Mesothelial cell of epicardium (in vitro differentiated cells): ENCODE data around the gene SKIC8. TPM values are rescaled to one million over a fixed set of nuclear protein-coding genes. Genes with fewer than 3 reads are reported as not detected.

Experiments
- DNase-seq, 2 experiments: peaks; one replicate each; pipeline ENCODE4 v3.0.0; 2021; ENCODE audit warnings: low spot score in 2 of 2; ENCODE audit not compliant: unreplicated experiment in 2 of 2
- H3K27ac Mint-ChIP-seq: 2 replicates; pipeline ENCODE4 v1.8.0; 2021; ENCODE audit warnings: mixed read lengths
- H3K27me3 Mint-ChIP-seq: 2 replicates; pipeline ENCODE4 v1.8.0; 2021; ENCODE audit warnings: low read depth, mixed read lengths
- H3K36me3 Mint-ChIP-seq: 2 replicates; pipeline ENCODE4 v1.8.0; 2021; ENCODE audit warnings: mixed read lengths
- H3K4me1 Mint-ChIP-seq: 2 replicates; pipeline ENCODE4 v1.8.0; 2021; ENCODE audit warnings: mixed read lengths
- H3K4me3 Mint-ChIP-seq: 2 replicates; pipeline ENCODE4 v1.8.0; 2021; ENCODE audit warnings: mild to moderate bottlenecking, moderate library complexity, mixed read lengths
- H3K9me3 Mint-ChIP-seq: 2 replicates; pipeline ENCODE4 v1.8.0; 2021; ENCODE audit warnings: mixed read lengths
- total RNA-seq: library from RNA; stranded (reverse); gene quantifications from 3 replicates; pipeline ENCODE4 v1.2.1, GENCODE V29; 2021
- TF ChIP-seq, protein P1 (sequence below): fragments of 200-600 bp; sonication (generic); IDR thresholded peaks from one replicate; pipeline ENCODE4 v1.5.0; 2021; ENCODE audit warnings: antibody characterized with exemption; ENCODE audit not compliant: unreplicated experiment

SKIC8 gene
- total RNA-seq, 1 donor from 2014 or later, result 55.1 TPM

DNA sequence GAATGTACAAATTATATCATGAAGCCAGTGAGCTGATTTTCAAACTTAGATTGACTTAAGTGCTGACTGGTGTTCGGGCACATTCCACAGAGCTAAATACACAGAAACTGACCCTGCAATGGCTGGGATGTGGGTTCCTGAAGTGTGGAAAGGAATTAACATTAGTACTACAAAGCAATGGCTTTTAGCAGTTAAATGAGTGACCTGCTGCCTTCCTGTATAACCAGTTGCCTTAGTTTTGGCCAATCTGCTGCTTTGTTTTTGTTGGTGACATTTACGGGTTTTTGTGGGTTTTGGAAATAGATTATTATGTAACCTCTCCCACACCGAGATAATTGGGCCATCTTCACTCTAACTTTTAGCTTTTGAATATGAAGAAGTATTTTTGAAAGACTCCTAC, 2.4 kb upstream of the SKIC8 start:
- Mint-ChIP-seq H3K27me3 (peaks cover 50% of the 10 kb centered on the region), H3K27ac (no peak overlapping the region), H3K9me3 (no peaks in the 10 kb centered on the region), H3K36me3 (no peaks in the 10 kb centered on the region), H3K4me1 (peaks cover 24% of the 10 kb centered on the region), H3K4me3 (no peak overlapping the region)
- TF ChIP-seq, protein P1, sequence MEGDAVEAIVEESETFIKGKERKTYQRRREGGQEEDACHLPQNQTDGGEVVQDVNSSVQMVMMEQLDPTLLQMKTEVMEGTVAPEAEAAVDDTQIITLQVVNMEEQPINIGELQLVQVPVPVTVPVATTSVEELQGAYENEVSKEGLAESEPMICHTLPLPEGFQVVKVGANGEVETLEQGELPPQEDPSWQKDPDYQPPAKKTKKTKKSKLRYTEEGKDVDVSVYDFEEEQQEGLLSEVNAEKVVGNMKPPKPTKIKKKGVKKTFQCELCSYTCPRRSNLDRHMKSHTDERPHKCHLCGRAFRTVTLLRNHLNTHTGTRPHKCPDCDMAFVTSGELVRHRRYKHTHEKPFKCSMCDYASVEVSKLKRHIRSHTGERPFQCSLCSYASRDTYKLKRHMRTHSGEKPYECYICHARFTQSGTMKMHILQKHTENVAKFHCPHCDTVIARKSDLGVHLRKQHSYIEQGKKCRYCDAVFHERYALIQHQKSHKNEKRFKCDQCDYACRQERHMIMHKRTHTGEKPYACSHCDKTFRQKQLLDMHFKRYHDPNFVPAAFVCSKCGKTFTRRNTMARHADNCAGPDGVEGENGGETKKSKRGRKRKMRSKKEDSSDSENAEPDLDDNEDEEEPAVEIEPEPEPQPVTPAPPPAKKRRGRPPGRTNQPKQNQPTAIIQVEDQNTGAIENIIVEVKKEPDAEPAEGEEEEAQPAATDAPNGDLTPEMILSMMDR, result no peak
- DNase-seq, result no peak

DNA sequence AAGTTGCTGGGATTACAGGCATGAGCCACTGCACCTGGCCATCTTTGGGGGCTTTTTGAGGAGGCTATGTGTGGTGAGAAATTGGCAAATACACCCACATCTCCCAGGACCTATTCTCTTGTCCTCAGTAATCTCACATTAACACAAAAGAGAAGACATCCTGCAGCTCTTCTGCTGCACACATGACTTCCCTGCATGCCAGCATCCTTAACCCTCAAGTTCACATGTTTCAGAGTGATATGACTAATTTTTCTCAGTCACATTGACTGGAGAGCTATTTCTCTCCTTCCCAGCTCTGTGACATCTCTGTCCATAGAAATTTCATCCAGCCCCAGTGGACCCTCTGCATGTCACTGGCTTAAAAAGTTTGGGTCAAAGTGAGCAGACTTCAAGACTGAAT, 1.9 kb upstream of the SKIC8 start:
- no peak for DNase-seq
- TF ChIP-seq, protein P1, result no peak
- Mint-ChIP-seq H3K4me3 (no peak overlapping the region), H3K36me3 (no peaks in the 10 kb centered on the region), H3K27ac (no peak overlapping the region), H3K4me1 (peaks cover 25% of the 10 kb centered on the region), H3K27me3 (peaks cover 50% of the 10 kb centered on the region), H3K9me3 (no peaks in the 10 kb centered on the region)

DNA sequence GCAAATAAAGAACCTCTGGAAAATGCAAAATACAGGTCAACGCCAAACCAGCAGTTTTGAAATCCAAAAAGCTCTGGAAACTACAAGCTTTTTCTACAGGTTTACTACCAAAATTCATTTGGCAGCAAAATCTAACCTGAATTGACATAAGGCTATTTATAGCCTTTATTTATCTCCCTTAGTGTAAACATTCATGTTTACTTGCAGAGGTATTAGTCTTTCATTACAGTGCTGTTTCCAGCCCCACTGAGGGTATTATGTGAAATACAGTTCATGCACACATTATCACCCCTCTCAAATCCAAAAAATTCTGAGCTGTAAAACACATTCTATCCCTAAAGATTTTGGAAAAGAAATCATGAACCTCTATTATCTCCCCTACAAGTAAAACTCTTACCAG, 7.2 kb downstream of the SKIC8 start:
- DNase-seq, result no peak
- Mint-ChIP-seq H3K9me3 (no peaks in the 10 kb centered on the region), H3K27ac (no peak overlapping the region), H3K27me3 (no peaks in the 10 kb centered on the region), H3K4me1 (peaks cover 3% of the 10 kb centered on the region), H3K36me3 (peaks cover 15% of the 10 kb centered on the region), H3K4me3 (no peak overlapping the region)
- TF ChIP-seq, protein P1, result no peak

DNA sequence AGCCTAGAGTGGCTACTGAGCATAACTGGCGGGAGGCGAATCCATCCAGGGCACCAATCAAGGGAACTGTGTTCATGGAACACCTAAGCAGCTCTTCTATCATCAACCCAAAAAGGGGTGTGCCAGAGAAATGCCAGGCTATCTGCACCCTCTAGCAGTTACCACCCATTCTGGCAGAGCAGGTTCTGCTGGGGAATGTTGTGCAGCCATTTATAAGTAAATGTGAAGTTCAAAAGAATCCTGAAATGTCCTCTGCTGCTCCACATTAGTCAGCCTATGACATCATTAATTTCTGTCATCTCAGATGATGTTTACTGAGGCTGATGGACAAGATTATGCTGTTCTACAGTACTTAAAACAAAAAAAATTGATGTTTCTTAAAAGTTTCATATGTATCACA, 7.7 kb downstream of the SKIC8 start:
- H3K27ac Mint-ChIP-seq, result no peak overlapping the region
- no peak for DNase-seq
- no peak overlapping the region for H3K4me3 Mint-ChIP-seq
- TF ChIP-seq, protein P1, result no peak
- H3K36me3 Mint-ChIP-seq, result peaks cover 16% of the 10 kb centered on the region
- no peaks in the 10 kb centered on the region for H3K27me3 Mint-ChIP-seq
- no peaks in the 10 kb centered on the region for H3K9me3 Mint-ChIP-seq
- no peaks in the 10 kb centered on the region for H3K4me1 Mint-ChIP-seq

DNA sequence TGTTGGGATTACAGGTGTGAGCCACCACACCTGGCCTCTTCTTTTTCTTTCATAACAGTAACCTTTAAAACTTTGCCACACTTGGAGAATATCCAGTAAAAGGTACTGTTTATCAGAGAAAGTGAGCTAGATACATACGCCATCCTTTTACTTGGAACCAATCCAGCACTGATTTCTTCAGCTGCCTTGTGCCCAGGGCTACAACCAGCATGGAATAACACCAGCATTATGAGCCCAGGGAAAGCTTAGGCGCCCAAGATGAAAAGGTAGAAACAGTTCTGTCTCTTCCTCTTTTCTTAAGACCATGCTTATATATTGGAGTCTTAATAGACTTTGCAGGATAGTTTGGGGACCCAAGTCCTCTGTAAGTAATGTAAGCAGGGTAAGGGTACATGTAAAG, 8.4 kb downstream of the SKIC8 start:
- H3K36me3 Mint-ChIP-seq, result peaks cover 22% of the 10 kb centered on the region
- no peak overlapping the region for H3K27ac Mint-ChIP-seq
- H3K27me3 Mint-ChIP-seq, result no peaks in the 10 kb centered on the region
- TF ChIP-seq, protein P1, result no peak
- no peaks in the 10 kb centered on the region for H3K9me3 Mint-ChIP-seq
- no peaks in the 10 kb centered on the region for H3K4me1 Mint-ChIP-seq
- no peak overlapping the region for H3K4me3 Mint-ChIP-seq
- no peak for DNase-seq

DNA sequence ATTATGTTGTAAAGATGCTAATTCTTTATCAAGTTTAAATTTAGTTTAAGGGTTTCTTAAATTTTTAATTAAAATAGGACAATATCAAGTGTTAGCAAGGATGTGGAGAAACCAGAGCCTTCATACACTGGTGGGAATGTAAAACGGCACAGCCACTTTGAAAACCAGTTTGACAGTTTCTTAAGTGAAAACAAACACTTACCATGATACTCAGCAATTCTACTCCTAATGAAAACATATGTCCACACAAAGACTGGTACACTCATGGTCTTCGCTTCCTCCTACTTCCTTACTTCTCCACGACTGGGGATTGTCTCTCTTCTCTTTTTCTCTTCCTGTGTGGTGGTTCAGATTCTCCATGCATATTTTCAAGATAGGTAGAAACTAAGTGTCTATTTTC, 9.2 kb downstream of the SKIC8 start:
- no peak overlapping the region for H3K27ac Mint-ChIP-seq
- TF ChIP-seq, protein P1, result no peak
- H3K36me3 Mint-ChIP-seq, result peaks cover 24% of the 10 kb centered on the region
- no peak for DNase-seq
- H3K4me3 Mint-ChIP-seq, result no peak overlapping the region
- H3K4me1 Mint-ChIP-seq, result no peaks in the 10 kb centered on the region
- no peaks in the 10 kb centered on the region for H3K27me3 Mint-ChIP-seq
- no peaks in the 10 kb centered on the region for H3K9me3 Mint-ChIP-seq
